ENCODE data around the gene DDTL. TPM values are rescaled to one million over a fixed set of nuclear protein-coding genes. Genes with fewer than 3 reads are reported as not detected.

Gene DDTL
- total RNA-seq, 6 experiments from 2014 or later, result 0.26 to 0.66 (median 0.47) TPM

GRCh38 chr22:24008381-24009226 is 41.9 kb downstream of the DDTL start:
- peaks cover 20% of the 10 kb centered on the region for H3K27me3 Mint-ChIP-seq (ENCODE audit: insufficient read depth)
- TF ChIP-seq, protein P1, sequence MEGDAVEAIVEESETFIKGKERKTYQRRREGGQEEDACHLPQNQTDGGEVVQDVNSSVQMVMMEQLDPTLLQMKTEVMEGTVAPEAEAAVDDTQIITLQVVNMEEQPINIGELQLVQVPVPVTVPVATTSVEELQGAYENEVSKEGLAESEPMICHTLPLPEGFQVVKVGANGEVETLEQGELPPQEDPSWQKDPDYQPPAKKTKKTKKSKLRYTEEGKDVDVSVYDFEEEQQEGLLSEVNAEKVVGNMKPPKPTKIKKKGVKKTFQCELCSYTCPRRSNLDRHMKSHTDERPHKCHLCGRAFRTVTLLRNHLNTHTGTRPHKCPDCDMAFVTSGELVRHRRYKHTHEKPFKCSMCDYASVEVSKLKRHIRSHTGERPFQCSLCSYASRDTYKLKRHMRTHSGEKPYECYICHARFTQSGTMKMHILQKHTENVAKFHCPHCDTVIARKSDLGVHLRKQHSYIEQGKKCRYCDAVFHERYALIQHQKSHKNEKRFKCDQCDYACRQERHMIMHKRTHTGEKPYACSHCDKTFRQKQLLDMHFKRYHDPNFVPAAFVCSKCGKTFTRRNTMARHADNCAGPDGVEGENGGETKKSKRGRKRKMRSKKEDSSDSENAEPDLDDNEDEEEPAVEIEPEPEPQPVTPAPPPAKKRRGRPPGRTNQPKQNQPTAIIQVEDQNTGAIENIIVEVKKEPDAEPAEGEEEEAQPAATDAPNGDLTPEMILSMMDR (IDR thresholded peaks at IDR 0.05), result no peak
- no peaks in the 10 kb centered on the region for H3K36me3 Mint-ChIP-seq (ENCODE audit: low read depth)
- peaks cover 18% of the 10 kb centered on the region for H3K4me1 Mint-ChIP-seq (ENCODE audit: low read depth)
- H3K9me3 Mint-ChIP-seq, result no peaks in the 10 kb centered on the region
- no peak for DNase-seq
- H3K4me3 Mint-ChIP-seq, result no peak overlapping the region
- H3K27ac Mint-ChIP-seq, result no peak overlapping the region

DNA sequence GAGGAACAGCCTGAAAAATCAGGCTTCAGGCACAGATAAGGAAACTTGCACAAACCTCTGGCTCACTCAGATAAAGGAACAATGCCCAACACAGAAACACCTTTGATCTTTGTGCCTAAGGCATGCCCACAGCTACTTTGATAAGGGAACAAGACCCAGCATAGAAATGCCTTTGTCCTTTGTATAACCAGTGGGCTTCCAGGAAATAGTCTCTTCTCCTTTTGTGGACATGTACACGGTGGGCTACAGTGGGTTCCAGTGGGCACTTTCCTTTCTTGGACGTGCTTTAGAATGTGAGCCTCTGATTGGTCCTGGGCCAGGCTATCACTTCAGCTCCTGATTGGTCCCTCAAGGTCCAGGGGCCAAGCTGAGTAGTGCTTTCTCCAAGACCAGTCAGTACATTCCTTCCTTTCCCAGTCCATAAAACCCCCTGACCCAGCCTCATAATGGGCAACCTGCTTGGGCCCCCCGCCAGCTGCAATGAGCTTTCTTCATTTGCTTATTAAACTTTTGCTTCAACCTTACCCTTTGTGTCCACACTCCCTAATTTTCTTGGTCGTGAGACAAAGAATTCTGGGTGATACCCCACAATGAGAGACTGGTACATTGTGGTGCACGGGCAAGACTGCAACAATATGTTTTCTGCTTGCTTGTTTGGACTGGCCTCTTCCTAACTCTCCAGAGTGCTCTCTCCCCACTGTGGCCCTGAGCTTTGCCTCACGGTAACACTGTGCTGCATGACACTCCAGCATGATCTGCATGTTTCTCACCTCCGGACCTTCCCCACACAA is 42.7 kb downstream of the DDTL start:
- H3K27ac Mint-ChIP-seq, result no peak overlapping the region

DNA sequence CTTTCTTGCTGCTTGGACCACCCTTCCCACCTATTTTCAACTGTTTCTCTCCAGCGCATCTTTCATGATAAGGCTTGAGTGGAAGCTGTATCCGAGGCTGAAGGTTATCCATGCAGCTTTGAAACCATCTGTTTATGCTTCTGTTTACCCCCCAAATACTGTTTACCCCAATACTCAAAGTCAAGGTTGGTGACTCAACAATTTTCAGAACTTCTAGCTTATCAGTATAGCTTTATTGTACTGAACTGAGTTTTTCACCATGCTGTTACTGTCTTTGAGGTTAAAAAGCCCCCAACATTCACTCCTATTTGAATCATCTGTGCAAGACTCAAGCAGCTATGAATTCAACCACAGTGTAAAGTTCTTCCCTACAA is 43.3 kb downstream of the DDTL start:
- TF ChIP-seq, protein P1 (IDR thresholded peaks at IDR 0.05), result no peak
- peaks cover 15% of the 10 kb centered on the region for H3K27me3 Mint-ChIP-seq (ENCODE audit: insufficient read depth)
- no peak overlapping the region for H3K4me3 Mint-ChIP-seq
- peaks cover 27% of the 10 kb centered on the region for H3K4me1 Mint-ChIP-seq (ENCODE audit: low read depth)
- H3K9me3 Mint-ChIP-seq, result no peaks in the 10 kb centered on the region
- DNase-seq, result no peak
- no peaks in the 10 kb centered on the region for H3K36me3 Mint-ChIP-seq (ENCODE audit: low read depth)
- no peak overlapping the region for H3K27ac Mint-ChIP-seq

More for the DNA sequence above, 42.7 kb downstream of the DDTL start:
- DNase-seq, result no peak
- Mint-ChIP-seq H3K36me3 (ENCODE audit: low read depth) (no peaks in the 10 kb centered on the region), H3K9me3 (no peaks in the 10 kb centered on the region), H3K4me1 (ENCODE audit: low read depth) (peaks cover 24% of the 10 kb centered on the region), H3K27me3 (ENCODE audit: insufficient read depth) (peaks cover 16% of the 10 kb centered on the region), H3K4me3 (no peak overlapping the region)
- TF ChIP-seq, protein P1 (IDR thresholded peaks at IDR 0.05), result no peak

DNA sequence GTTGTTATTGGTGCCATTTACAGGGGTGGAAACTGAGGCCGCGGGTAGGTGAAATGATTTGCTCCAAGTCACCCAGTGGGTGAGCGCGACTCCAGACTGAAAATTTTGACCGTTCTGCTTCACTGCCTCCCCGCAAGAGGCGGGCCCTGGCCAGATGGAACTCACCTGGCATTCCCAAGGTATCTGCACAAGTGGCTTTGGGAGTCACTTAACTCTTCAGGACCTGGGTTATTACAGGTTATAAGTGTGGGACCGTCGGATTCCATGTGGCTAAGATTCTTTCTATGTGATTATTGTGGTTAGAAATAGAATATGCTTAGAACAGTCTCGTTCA is 45.0 kb downstream of the DDTL start:
- TF ChIP-seq, protein P1 (IDR thresholded peaks at IDR 0.05), result no peak
- DNase-seq, result no peak
- Mint-ChIP-seq H3K4me1 (ENCODE audit: low read depth) (peaks cover 27% of the 10 kb centered on the region), H3K27ac (peak overlapping the region; percentile 93), H3K27me3 (ENCODE audit: insufficient read depth) (peaks cover 10% of the 10 kb centered on the region), H3K4me3 (peak overlapping the region; percentile 94), H3K36me3 (ENCODE audit: low read depth) (peaks cover 3% of the 10 kb centered on the region; the same call in 1 of the 2 replicates), H3K9me3 (no peaks in the 10 kb centered on the region)

GRCh38 chr22:24016156-24016555 is 49.5 kb downstream of the DDTL start:
- no peak for DNase-seq
- peaks cover 21% of the 10 kb centered on the region for H3K4me1 Mint-ChIP-seq (ENCODE audit: low read depth)
- no peak overlapping the region for H3K4me3 Mint-ChIP-seq
- H3K27ac Mint-ChIP-seq, result no peak overlapping the region
- H3K36me3 Mint-ChIP-seq (ENCODE audit: low read depth), result peaks cover 3% of the 10 kb centered on the region; the same call in 1 of the 2 replicates
- no peaks in the 10 kb centered on the region; the same call in 1 of the 2 replicates for H3K27me3 Mint-ChIP-seq (ENCODE audit: insufficient read depth)
- TF ChIP-seq, protein P1 (IDR thresholded peaks at IDR 0.05), result no peak
- no peaks in the 10 kb centered on the region for H3K9me3 Mint-ChIP-seq
